Measurements from ENCODE around the gene LIMS1.

DNA sequence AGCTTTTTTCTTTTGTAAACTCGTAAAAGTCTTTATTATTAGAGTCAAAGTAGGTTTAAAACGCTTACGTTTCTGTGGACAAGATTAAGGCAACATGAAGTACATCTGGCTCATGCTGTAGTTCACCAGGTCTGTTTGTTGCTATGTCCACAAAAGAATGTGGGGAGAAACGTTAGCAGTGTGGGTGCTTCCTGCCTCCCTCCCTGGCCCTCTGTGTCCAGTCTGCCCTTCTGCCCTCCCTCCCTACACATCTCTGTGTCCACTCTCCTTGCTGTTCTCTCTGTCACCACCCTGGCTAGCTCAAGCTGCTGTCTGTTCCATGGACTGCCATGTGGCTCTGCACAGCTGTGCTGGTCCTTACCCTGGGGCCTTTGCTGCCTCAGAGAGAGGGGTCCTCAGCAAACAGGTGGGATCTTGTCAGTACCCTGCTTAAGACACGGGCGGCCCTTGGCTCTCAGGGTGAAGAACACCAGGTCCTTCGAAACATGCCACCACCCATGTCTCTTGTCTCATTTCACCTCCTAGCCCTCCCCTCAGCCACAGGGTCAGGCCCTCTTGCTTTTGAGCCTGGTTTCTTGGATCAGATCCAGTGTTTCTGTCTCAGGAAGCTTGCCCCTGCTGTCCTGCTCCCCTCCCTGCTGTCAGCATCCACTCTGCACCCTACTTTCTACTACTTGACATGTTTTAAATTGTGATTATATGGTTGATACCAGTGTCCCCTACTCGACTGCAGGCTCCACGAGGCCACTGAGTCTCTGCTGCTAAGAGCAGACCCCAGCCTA, 79.2 kb downstream of the LIMS1 start:
- TF ChIP-seq, protein P1, sequence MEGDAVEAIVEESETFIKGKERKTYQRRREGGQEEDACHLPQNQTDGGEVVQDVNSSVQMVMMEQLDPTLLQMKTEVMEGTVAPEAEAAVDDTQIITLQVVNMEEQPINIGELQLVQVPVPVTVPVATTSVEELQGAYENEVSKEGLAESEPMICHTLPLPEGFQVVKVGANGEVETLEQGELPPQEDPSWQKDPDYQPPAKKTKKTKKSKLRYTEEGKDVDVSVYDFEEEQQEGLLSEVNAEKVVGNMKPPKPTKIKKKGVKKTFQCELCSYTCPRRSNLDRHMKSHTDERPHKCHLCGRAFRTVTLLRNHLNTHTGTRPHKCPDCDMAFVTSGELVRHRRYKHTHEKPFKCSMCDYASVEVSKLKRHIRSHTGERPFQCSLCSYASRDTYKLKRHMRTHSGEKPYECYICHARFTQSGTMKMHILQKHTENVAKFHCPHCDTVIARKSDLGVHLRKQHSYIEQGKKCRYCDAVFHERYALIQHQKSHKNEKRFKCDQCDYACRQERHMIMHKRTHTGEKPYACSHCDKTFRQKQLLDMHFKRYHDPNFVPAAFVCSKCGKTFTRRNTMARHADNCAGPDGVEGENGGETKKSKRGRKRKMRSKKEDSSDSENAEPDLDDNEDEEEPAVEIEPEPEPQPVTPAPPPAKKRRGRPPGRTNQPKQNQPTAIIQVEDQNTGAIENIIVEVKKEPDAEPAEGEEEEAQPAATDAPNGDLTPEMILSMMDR (IDR thresholded peaks at IDR 0.05) = no peak
- TF ChIP-seq POLR2A (IDR thresholded peaks at IDR 0.05) = no peak
